T1000 (cell line): ENCODE data around the gene TRMT6.

Experiments
- DNase-seq: peaks from one replicate; lab custom pipeline; 2025; ENCODE audit warnings: mixed read lengths; lab: John Stamatoyannopoulos, UW

Gene TRMT6, protein sequence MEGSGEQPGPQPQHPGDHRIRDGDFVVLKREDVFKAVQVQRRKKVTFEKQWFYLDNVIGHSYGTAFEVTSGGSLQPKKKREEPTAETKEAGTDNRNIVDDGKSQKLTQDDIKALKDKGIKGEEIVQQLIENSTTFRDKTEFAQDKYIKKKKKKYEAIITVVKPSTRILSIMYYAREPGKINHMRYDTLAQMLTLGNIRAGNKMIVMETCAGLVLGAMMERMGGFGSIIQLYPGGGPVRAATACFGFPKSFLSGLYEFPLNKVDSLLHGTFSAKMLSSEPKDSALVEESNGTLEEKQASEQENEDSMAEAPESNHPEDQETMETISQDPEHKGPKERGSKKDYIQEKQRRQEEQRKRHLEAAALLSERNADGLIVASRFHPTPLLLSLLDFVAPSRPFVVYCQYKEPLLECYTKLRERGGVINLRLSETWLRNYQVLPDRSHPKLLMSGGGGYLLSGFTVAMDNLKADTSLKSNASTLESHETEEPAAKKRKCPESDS

DNA sequence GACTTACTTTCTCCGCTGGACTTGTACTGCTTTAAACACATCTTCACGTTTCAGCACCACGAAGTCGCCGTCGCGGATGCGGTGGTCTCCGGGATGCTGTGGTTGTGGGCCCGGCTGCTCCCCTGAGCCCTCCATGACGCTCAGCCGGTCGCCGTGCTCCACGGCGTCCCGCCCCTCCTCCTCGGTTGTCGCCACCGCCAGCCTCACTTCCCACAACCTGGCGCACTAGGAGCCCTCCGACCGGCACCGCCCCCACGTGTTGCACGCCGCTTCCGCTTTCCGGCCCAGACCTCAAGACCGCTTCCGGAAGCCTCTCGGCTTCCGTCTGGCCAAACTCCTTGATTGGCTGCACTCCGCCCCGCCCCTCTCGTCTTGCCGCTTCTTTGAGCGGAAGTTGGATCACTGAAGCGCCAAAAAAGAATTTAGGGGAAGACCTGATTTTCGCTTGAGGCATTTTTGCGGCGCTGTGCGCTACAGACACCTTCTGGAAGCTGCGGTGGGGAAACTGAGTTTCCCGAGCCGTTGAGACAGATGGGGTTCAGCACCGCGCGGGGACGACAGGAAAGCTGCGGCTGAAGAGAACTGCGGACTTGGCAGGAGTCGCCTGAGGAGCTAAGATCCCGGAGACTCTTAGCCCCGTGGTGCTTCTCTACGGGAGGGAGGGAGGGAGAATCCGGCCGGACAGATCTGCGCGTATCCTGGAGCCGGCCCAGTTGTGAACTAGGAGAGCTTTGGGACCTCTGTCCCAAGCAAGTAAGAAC lies at the start of gene TRMT6, which contains the start of gene MCM8:
TSS of gene TRMT6 (minus strand) at position 263 of the 761 bp plus-strand sequence. CDS start at position 135, 128 bp downstream.
TSS of gene MCM8 (plus strand) at position 382 of the 761 bp plus-strand sequence. CDS start 1,364 bp downstream, outside the sequence.
- DNase-seq, result peak; percentile 78

DNA sequence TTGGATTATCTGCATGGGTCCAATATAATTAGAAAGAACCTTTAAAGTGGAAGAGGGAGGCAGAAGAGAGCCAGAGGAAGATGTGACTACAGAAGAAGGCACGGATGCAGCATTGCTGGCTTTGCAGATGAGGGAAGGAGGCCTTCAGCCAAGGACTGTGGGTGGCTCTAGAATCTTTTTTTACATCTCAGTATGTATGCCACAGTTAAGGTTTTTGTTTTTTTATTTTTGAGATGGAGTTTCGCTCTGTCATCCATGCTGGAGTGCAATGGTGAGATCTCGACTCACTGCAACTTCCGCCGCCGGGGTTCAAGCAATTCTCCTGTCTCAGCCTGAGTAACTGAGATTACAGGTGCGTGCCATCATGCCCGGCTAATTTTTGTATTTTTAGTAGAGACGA lies 49.5 kb upstream of the TRMT6 start:
- no peak for DNase-seq

DNA sequence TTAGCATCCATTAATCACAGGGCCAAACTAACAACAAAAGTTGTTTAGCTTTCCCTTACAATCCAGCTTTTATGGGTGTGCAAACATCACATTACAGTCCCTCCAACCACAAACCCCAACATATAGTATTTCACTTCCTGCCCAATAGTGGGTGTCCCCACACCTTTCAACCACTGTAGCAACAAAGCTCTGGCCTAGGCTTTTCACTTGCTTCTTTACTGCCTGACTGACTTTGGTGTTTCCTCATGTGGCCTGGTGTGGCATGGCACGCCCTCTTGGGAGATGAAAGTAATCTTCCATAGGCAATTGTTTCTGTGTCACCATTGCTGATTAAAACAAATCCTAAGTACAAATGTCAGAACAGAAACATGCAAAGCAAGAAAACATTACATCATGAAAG lies 46.4 kb upstream of the TRMT6 start:
- no peak for DNase-seq

DNA sequence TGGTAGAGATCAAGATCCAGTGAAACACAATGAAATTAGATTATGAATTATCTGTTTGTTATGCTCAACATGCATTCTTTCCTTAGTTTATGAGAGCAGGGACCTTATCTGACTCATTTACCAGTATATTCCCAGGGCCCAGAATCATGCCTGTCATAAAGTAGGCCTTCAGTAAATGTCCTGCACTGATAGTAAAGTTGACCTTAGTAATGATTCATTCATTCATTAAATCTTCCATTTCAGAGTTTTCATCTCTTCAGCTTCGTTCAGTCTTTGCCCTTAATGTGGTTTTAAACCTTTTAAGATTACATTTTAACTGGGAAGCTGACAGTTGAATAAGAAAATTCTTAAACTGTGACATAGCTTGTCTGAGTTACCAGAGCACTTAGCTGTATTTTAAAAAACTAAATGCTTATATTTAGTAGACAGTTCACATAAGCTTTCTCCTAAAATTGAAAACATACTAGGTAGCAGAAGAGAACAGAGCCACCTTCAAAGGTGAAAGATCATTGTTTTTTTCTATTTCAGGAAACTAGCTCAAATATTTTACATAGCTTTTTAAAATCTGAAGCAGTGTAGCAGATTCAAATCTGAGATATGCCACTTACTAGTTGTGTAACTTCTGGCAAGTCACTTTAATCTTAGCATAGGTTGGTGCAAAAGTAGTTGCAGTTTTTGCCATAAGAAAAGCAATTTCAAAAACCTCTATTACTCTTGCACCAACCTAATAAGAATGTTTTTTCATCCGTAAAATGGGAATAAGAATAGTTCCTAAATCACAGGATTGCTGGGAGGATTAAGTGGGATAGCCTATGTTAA lies 41.5 kb upstream of the TRMT6 start:
- DNase-seq, result no peak

DNA sequence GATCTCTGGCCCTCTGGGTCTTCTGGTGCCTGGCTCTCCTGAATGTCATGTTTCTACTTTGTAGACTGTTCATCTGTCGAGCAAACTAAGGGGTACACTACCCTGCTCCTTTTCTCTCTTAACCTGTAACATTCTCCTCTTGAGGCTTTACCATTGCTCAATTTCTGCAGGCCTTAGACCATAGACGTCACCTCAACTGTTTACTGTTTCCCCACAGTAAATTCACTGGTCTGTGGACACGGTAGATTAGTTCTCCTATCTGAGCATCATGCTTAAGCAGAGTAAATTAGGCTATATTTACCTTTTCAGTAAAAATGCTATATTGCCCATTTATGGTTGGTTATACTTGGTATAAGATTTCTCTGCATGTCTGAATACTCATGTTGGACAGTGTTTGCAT lies 40.6 kb upstream of the TRMT6 start:
- DNase-seq, result no peak

DNA sequence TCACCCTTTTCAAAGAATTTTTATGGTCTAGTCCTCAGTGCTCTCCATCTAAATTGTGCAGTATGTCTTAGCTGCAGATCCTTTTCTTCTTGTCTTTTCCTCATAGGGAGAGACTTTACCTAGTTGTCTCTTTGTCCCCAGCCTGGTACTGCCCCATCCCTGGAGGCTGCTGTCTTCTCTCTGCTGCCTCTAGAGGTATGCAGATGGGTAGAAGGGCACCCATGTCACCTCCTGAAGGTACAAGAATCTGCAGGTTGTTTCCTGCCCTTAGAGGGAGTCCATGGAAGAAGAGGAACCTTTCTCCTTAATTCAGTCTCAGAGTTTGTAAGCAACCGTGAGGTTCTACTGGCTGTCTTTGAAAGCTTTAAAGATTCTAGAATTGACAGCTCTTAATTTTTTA lies 39.2 kb upstream of the TRMT6 start:
- DNase-seq, result no peak

DNA sequence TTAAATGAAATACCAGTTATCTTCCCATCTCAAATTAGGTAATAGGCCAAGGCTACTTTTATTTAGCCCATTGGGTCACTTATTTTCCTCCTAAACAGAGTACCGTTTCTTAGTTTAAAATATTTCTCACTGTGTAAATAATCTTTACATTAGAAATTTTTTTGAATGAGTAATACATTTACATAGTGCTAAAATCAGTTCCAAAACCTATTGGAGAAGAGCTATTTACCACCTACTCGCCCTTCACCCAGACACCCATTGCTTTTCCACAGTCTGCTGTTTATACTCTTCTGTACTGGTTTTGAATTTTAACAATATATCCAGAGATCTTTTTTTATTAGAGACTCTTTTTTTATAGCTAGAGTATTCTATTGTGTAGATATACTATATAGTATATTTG lies 37.0 kb upstream of the TRMT6 start:
- no peak for DNase-seq

DNA sequence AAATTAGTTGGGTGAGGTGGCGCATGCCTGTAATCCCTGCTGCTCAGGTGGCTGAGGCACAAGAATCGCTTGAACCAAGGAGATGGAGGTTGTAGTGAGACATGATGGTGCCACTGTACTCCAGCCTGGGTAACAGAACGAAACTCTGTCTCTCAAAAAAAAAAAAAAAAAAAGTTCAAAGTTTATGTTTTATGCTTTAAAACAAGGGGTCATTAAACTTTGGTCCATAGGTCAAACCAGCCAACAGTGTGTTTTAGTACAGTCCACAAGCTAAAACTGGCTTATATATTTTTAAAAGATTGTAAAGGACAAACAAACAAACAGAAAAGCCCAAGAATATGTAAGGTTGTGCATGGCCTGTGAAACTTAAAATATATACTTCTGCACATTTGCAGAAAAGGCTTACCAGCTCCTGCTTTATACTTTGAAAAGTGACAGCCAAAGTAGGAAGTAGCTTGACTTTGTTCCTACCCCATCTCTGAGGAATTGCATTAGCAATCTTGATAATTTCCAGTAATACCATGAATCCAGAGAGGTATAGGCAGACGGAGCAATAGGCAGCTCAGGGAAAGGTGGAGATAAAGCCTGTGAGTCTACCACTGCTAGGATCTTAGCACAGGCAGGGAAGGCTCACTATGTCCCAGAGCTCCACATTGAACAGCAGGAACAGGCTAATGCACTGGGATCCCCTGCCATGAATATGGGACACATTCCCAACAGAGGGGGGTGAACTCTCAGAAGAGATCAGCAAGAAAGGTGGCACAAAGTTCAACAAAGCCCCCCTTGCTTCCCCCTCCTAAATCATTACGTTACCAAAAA lies 30.6 kb upstream of the TRMT6 start:
- no peak for DNase-seq

DNA sequence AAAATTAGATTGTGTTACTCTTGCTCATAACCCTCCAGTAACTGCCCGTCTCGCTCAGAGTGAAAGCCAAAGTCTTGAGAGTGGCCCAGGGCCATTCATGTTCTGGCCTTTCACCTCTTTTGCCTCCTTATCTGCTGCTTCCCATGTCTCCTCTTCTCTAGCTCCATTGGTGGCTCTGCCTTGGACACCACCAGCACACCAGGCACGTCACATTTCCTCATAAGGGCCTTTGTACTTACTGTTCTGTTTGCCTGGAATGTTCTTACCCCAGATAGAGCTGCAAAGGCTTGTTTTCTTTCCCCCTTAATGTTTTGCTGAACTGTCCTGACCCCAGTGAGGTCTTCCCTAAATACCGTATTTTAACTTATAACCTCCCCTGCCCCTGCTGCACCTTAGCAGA lies 29.5 kb upstream of the TRMT6 start:
- DNase-seq, result no peak

DNA sequence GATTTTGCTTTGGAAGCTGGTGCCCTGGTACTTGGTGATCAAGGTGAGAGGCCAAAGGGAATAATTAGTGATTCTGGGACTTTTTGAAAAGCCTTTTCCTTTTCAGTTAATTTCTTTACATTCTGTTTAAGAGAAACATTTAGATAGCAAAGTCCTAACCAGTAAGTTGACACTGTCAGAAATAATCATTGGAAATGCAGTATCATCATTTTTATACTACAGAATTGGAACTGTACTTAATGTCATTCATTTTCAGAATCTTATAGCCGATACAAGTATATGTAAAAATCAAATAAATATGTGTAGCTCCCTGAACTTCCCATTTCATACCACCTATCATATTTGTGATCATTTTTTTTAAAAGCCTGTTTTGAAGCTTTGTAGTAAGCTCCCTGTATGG lies 27.6 kb upstream of the TRMT6 start:
- no peak for DNase-seq

DNA sequence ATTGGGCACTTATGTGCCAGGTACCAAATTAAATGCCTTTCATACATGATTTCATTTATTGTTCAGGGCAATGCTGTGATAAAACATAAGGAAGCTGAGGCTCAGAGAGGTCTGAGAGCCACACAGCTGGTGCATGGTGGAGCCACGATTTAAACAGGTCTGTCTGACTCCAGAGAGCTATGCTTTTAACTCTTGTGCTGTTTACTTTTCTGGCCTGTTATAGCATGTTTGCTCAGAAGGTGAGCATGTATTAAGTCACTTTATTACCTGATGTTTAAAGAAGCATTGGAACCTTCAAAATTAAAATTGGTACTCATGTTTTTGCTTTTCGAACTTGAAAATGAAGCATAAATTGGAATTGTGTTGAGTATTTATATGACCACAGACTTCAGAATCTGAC lies 26.9 kb upstream of the TRMT6 start:
- no peak for DNase-seq

DNA sequence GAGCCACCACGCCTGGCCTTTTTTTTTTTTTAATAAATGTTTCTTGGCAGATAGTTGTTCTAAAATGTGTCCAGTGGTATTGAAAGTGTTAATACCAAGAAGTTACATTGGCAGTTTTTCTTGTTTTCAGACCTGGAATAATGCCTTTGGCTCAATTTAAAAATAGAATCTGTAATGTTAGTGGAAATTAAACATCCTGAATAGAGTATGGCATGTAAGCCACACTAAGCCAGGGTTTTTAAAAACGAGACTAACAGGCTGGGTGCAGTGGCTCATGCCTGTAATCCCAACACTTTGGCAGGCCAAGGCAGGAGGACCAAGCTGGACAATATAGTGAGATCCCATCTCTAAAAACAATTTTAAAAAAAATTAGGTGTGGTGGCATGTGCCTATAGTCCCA lies 25.4 kb upstream of the TRMT6 start:
- no peak for DNase-seq

DNA sequence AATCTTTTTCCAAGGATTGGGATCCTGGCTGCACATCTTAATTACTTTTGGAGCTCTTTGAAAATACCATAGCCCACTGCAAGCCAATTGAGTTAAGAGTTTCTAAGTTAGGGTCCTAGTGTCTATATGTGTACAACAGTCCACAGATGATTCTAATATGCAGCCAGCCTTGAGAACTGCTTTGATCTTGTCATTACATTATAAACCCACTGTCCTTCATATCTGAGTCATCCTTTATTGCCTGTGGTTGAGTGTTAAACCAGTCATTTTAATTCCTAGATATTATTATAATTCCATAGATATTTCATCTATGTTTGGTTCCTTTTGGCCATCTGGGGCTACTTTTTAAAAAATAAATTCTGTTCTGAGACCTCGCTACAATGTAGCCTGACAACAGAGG lies 24.2 kb upstream of the TRMT6 start:
- DNase-seq, result no peak

DNA sequence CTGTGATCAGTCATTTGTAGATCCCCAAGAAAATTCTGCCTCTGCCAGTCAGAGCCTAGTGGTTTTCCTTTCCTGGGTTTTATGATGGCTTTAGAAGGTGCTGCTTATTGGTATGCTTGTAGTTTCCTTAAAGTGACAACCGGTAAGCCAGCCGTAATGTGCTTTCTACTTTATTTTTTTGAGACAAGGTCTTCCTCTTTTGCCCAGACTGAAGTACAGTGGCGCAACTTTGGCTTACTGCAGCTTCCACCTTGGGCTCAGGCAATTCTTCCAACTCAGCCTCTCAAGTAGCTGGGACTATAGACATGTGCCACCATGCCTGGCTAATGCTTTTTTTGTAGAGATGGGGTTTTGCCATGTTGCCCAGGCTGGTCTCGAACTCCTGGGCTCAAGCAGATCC lies 23.6 kb upstream of the TRMT6 start:
- DNase-seq, result no peak

DNA sequence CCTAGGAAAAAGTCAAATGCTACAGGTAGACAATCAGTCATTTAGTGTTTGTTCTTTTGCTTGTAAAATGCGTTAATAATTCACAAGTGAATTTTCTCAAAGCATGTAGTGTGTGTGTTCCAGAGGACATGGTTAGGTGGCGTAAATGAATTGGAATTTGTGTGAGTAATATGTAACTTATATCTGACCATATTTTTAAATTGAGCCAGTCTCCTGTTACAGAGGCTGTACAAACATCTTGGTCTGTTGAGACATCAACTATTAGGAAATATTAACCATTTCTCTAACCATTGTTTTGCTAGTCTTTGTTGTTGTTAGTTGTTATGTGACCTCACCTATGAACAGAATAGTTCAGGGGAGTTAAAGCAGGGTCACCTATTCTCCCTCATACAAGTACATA lies 22.8 kb upstream of the TRMT6 start:
- DNase-seq, result no peak

DNA sequence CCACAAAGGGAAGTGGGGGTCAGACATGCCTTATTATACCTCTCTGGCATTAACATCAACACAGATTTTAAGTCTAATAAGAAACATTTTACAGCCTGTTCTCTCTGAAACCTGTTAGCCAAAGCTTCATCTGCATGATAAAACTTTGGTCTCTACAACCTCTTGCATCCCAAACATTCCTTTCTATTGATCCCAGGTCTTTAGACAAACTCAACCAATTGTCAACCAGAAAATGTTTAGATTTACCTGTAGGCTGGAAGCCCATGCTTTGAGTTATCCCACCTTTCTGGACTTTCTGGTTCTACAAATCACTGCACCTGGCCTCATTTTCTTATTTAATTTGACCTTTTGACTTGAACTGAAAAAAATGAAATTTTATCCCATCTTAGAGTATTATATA lies 20.9 kb upstream of the TRMT6 start:
- DNase-seq, result no peak

DNA sequence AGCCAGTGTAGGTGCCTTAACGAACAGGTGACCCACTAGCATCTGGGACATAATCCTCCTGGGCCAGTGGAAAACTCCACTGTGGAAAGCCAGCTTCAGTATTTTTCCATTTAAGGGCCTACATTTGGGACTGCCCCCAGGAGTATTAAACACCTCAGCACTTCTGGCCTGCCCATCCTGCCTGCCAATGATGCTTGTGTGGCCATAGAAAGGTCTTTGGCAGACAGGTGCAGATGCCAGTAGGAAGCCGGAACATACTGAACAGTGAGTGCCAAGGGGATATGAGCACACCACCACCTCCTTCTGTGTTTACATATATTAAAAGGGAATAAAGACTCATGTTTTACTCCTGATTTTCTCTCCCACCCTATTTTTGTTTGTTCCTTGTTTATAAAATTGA lies 20.0 kb upstream of the TRMT6 start:
- no peak for DNase-seq

DNA sequence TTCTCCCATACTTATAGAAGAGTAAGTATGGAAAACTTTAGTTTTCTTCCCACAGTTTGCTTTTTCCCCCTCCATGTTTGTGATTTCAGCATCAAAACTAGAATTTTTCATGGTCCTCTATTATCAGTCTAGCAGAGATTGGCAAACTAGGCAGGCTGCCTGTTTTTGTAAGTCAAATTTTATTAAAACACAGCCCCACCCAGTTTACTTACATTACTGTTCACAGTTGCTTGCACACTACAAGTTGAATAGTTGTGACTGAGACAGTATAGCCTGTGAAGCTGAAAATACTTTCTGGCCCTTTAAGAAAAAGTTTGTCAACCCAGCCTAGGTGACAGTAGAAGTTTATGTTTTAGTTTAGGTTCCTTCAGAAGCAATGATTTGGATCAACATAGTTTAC lies 19.6 kb upstream of the TRMT6 start:
- DNase-seq, result no peak

DNA sequence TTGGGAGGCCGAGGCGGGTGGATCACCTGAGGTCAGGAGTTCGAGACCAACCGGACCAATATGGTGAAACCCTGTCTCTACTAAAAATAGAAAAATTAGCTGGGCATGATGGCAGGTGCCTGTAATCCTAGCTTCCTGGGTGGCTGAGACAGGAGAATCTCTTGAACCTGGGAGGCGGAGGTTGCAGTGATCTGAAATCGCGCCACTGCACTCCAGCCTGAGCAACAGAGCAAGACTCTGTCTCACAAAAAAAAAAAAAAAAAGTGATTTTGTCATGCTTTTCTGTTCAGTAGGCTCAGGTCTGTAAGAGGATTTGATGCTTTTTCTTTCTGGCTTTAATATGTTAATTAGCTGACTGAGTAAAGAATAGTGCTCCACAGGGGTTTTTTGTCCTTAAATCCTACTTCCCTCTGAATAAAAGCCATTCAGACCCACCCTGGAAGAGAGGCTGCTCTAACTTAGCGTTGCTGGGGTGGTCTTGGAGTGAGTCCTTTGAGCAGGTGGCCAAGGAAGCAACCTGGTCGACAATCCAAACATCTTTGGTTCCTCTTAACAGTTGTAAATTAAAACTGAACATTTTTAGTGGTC lies 19.1 kb upstream of the TRMT6 start:
- DNase-seq, result no peak

DNA sequence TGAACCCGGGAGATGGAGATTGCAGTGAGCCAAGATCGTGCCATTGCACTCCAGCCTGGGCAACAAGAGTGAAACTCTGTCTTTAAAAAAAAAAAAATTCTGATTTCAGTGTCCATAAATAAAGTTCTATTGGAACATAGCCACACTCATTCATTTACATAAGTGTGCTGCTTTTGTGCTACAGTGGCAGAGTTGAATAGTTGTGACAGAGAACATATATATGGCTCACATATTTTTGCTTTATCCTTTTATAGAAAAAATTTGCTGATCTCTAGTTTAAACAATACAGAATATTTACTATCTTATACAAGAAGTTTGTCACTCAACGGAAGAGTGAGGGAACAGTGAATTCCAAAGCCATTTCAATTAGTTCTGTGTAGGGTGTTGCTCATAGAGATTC lies 18.1 kb upstream of the TRMT6 start:
- DNase-seq, result no peak

DNA sequence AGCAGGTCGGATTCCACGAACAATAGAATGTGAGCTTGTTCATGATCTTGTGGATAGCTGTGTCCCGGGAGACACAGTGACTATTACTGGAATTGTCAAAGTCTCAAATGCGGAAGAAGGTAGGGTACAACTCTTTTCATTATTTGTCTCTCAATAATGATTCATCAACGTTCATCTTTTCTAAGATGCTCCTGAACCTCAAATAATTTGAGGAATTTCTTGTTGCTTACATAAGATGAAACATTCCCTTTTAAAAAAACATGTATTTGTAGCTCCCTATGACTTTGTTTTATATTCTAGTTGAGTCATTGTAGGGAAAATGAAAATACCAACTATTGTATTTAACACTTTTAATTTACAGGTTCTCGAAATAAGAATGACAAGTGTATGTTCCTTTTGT lies 17.1 kb upstream of the TRMT6 start:
- DNase-seq, result no peak
